H9 (cell line): ENCODE results near the gene RBM15. TPM values are rescaled to one million over a fixed set of nuclear protein-coding genes. Genes with fewer than 3 reads are reported as not detected.

ENCODE experiments used
- DNase-seq: peaks from one replicate; pipeline ENCODE4 v3.0.0-alpha.2; 2017
- H2AFZ ChIP-seq: one replicate; pipeline ENCODE4 v1.6.1; 2013; ENCODE audit warnings: mild to moderate bottlenecking, low read length, control low read depth, moderate library complexity
- H2AK5ac ChIP-seq: 2 replicates; pipeline ENCODE4 v1.6.1; 2013; ENCODE audit warnings: low read length, control low read depth, mixed read lengths; ENCODE audit not compliant: insufficient read length
- H2BK120ac ChIP-seq: one replicate; pipeline ENCODE4 v1.6.1; 2013; ENCODE audit warnings: low read depth, mild to moderate bottlenecking, low read length, control low read depth, inconsistent platforms; ENCODE audit not compliant: poor library complexity, severe bottlenecking
- H2BK12ac ChIP-seq: 2 replicates; pipeline ENCODE4 v1.6.1; 2013; ENCODE audit warnings: low read length, control low read depth, mixed read lengths, low read depth; ENCODE audit not compliant: insufficient read length
- H2BK15ac ChIP-seq: 2 replicates; pipeline ENCODE4 v1.6.1; 2013; ENCODE audit warnings: low read depth, low read length, control low read depth
- H2BK20ac ChIP-seq: one replicate; pipeline ENCODE4 v1.6.1; 2013; ENCODE audit warnings: low read depth, mild to moderate bottlenecking, low read length, control low read depth, inconsistent platforms; ENCODE audit not compliant: poor library complexity, severe bottlenecking
- H2BK5ac ChIP-seq: 2 replicates; pipeline ENCODE4 v1.6.1; 2013; ENCODE audit warnings: low read length, control low read depth, mixed read lengths; ENCODE audit not compliant: insufficient read length
- H3K14ac ChIP-seq: 2 replicates; pipeline ENCODE4 v1.6.1; 2013; ENCODE audit warnings: low read length, control low read depth; ENCODE audit not compliant: insufficient read depth
- H3K18ac ChIP-seq: 2 replicates; pipeline ENCODE4 v1.6.1; 2013; ENCODE audit warnings: low read depth, mild to moderate bottlenecking, mixed read lengths, low read length, control low read depth; ENCODE audit not compliant: insufficient read length
- H3K23ac ChIP-seq: 2 replicates; pipeline ENCODE4 v1.6.1; 2013; ENCODE audit warnings: low read length, control low read depth, mixed read lengths, low read depth; ENCODE audit not compliant: insufficient read length
- H3K23me2 ChIP-seq: 2 replicates; pipeline ENCODE4 v1.6.1; 2013; ENCODE audit warnings: low read depth, mild to moderate bottlenecking, mixed read lengths, low read length, control low read depth; ENCODE audit not compliant: insufficient read length, poor library complexity, severe bottlenecking
- H3K27ac ChIP-seq: 2 replicates; pipeline ENCODE4 v1.5.1; 2013; ENCODE audit warnings: low read length, control low read depth, mixed read lengths, low read depth; ENCODE audit not compliant: insufficient read length
- H3K27me3 ChIP-seq: 2 replicates; pipeline ENCODE4 v1.6.1; 2013; ENCODE audit warnings: low read length, control low read depth, inconsistent platforms; ENCODE audit not compliant: insufficient read depth
- H3K4ac ChIP-seq: 2 replicates; pipeline ENCODE4 v1.6.1; 2013; ENCODE audit warnings: low read depth, mild to moderate bottlenecking, control low read depth, inconsistent platforms, low read length, moderate library complexity
- H3K4me1 ChIP-seq: 2 replicates; pipeline ENCODE4 v1.6.1; 2013; ENCODE audit warnings: low read length, control low read depth, inconsistent platforms; ENCODE audit not compliant: insufficient read depth
- H3K4me2 ChIP-seq: 2 replicates; pipeline ENCODE4 v1.6.1; 2013; ENCODE audit warnings: low read length, control low read depth, mixed read lengths; ENCODE audit not compliant: insufficient read length, insufficient read depth
- H3K56ac ChIP-seq: 2 replicates; pipeline ENCODE4 v1.6.1; 2013; ENCODE audit warnings: low read depth, mild to moderate bottlenecking, mixed read lengths, low read length, control low read depth; ENCODE audit not compliant: insufficient read length
- H3K79me1 ChIP-seq: 2 replicates; pipeline ENCODE4 v1.6.1; 2013; ENCODE audit warnings: low read depth, mild to moderate bottlenecking, moderate library complexity, low read length, control low read depth, inconsistent platforms; ENCODE audit not compliant: insufficient read depth, poor library complexity, severe bottlenecking
- H3K79me2 ChIP-seq: 2 replicates; pipeline ENCODE4 v1.6.1; 2013; ENCODE audit warnings: low read length, control low read depth, inconsistent platforms; ENCODE audit not compliant: insufficient read depth
- H3K9ac ChIP-seq: 2 replicates; pipeline ENCODE4 v1.6.1; 2013; ENCODE audit warnings: low read length, control low read depth, mixed read lengths; ENCODE audit not compliant: insufficient read length; ENCODE audit errors: extremely low read depth
- H3K9me3 ChIP-seq: one replicate; pipeline ENCODE4 v1.6.1; 2013; ENCODE audit warnings: low read depth, low read length, inconsistent platforms; ENCODE audit not compliant: control insufficient read depth
- H3T11ph ChIP-seq: one replicate; pipeline ENCODE4 v1.6.1; 2013; ENCODE audit warnings: mild to moderate bottlenecking, low read length, control low read depth, inconsistent platforms
- H4K20me1 ChIP-seq: one replicate; pipeline ENCODE4 v1.6.1; 2013; ENCODE audit not compliant: control insufficient read depth, insufficient read length, insufficient read depth
- H4K5ac ChIP-seq: 2 replicates; pipeline ENCODE4 v1.6.1; 2013; ENCODE audit warnings: low read depth, mild to moderate bottlenecking, mixed read lengths, low read length, control low read depth; ENCODE audit not compliant: insufficient read length
- H4K8ac ChIP-seq: replicated peaks from 2 replicates; pipeline ENCODE4 v1.6.1; 2013; ENCODE audit warnings: low read length, control low read depth, mixed read lengths, low read depth; ENCODE audit not compliant: insufficient read length
- H4K91ac ChIP-seq: 2 replicates; pipeline ENCODE4 v1.6.1; 2013; ENCODE audit warnings: low read depth, mild to moderate bottlenecking, moderate library complexity, mixed read lengths, low read length, control low read depth; ENCODE audit not compliant: insufficient read length
- H3K27ac Mint-ChIP-seq, 3 experiments: 2 replicates in 2 of 3; 3 replicates in 1 of 3; pipeline ENCODE4 v1.8.0; 2020 to 2021; ENCODE audit warnings: mixed read lengths in 3 of 3, mild to moderate bottlenecking in 1 of 3, moderate library complexity in 1 of 3
- H3K27me3 Mint-ChIP-seq: 2 replicates; pipeline ENCODE4 v1.8.0; 2021; ENCODE audit warnings: low read depth, mild to moderate bottlenecking, moderate library complexity, mixed read lengths
- H3K36me3 Mint-ChIP-seq, 3 experiments: 2 replicates in 2 of 3; 3 replicates in 1 of 3; pipeline ENCODE4 v1.8.0; 2020 to 2021; ENCODE audit warnings: low read depth in 3 of 3, mixed read lengths in 3 of 3; ENCODE audit not compliant: insufficient read depth in 1 of 3
- H3K4me1 Mint-ChIP-seq, 2 experiments: 2 replicates each; pipeline ENCODE4 v1.8.0; 2020; ENCODE audit warnings: mixed read lengths in 2 of 2
- H3K4me3 Mint-ChIP-seq, 2 experiments: 2 replicates in 1 of 2; 3 replicates in 1 of 2; pipeline ENCODE4 v1.8.0; 2020 to 2021; ENCODE audit warnings: mild to moderate bottlenecking in 2 of 2, mixed read lengths in 2 of 2, moderate library complexity in 1 of 2
- H3K9me3 Mint-ChIP-seq, 2 experiments: 2 replicates in 1 of 2; 3 replicates in 1 of 2; pipeline ENCODE4 v1.8.0; 2020; ENCODE audit warnings: mild to moderate bottlenecking in 2 of 2, mixed read lengths in 2 of 2, moderate library complexity in 1 of 2
- CTCF ChIP-seq: fragments of 200-600 bp; sonication (generic); conservative IDR thresholded peaks from 3 replicates; pipeline ENCODE4 v1.8.0; 2021; ENCODE audit warnings: antibody characterized with exemption, mild to moderate bottlenecking
- WGBS: extraction: QIAGEN DNeasy Blood & Tissue Kit; methylation state at CpG from one replicate; pipeline ENCODE4 v1.1.7; 2013; ENCODE audit warnings: missing lambda C conversion rate, low lambda C conversion rate, mixed read lengths; ENCODE audit not compliant: insufficient read length; ENCODE audit errors: extremely low coverage; 5-methylcytosine and 5-hydroxymethylcytosine counted together
- total RNA-seq: library from RNA; stranded (reverse); gene quantifications from 2 replicates; pipeline ENCODE4 v1.2.1, GENCODE V29; 2021

The RBM15 gene
- total RNA-seq, 1 experiment from 2014 or later = 62.0 TPM

- Histone ChIP-seq H3T11ph (no peak overlapping the region), H4K20me1 (no peaks in the 10 kb centered on the region), H3K14ac (no peak overlapping the region), H3K4me1 (no peaks in the 10 kb centered on the region), H3K23ac (no peak overlapping the region), H3K27me3 (no peaks in the 10 kb centered on the region), H3K56ac (no peak overlapping the region), H2BK12ac (no peak overlapping the region), H3K18ac (no peak overlapping the region), H3K27ac (no peak overlapping the region), H4K5ac (no peak overlapping the region), H4K91ac (no peak overlapping the region), H2BK15ac (no peak overlapping the region), H2BK20ac (no peak overlapping the region), H3K79me2 (no peaks in the 10 kb centered on the region), H3K79me1 (no peaks in the 10 kb centered on the region), H3K4ac (no peak overlapping the region), H3K23me2 (no peaks in the 10 kb centered on the region), H3K9me3 (no peaks in the 10 kb centered on the region), H2BK5ac (no peak overlapping the region), H2AFZ (no peak overlapping the region), H2BK120ac (no peak overlapping the region), H4K8ac (no peak overlapping the region), H3K9ac (no peak overlapping the region), H3K4me2 (no peak overlapping the region), H2AK5ac (no peak overlapping the region)
- no peak overlapping the region for H3K27ac Mint-ChIP-seq
- no peaks in the 10 kb centered on the region for H3K4me1 Mint-ChIP-seq
- no peaks in the 10 kb centered on the region for H3K36me3 Mint-ChIP-seq
- no peak for TF ChIP-seq CTCF
- WGBS = no CpG with 5 or more reads among the region's 1 CpG
- H3K27me3 Mint-ChIP-seq = no peaks in the 10 kb centered on the region; the same call in 1 of the 2 replicates
- H3K4me3 Mint-ChIP-seq = no peak overlapping the region
- no peaks in the 10 kb centered on the region; a peak in 1 of 5 replicates for H3K9me3 Mint-ChIP-seq
- no peak for DNase-seq
Measured at GRCh38 chr1:110326826-110327225, 12.4 kb upstream of the RBM15 start.
